ENCODE data around the gene HOOK2. TPM values are rescaled to one million over a fixed set of nuclear protein-coding genes. Genes with fewer than 3 reads are reported as not detected.
"Not testable (repeated sequence)": the region's sequence is repeated elsewhere in the genome, so short reads cannot be mapped to it uniquely, and the experiment has no call there.

Gene HOOK2
- total RNA-seq, 1 experiment from 2014 or later = 14.3 TPM

GRCh38 chr19:12817188-12817587, 41.8 kb upstream of the HOOK2 start:
- H3K36me3 ChIP-seq (ENCODE audit: control insufficient read depth, insufficient read depth, low read length); ATAC-seq; H3K4me1 ChIP-seq (ENCODE audit: control insufficient read depth, insufficient read depth, low read length); BruUV-seq (replicated peaks); intact Hi-C loops (cut with micrococcal nuclease; ENCODE audit: unreplicated experiment); in situ Hi-C loops (cut with HindIII; ENCODE audit: low pct_unique_long_range_greater_than_20kb, low sequenced_read_pairs); DNase-seq (ENCODE audit: low read depth, low spot score); POLR2A ChIA-PET; H3K27me3 ChIP-seq (ENCODE audit: control insufficient read depth, insufficient read depth, low read length); CTCF ChIA-PET; H3K4me3 ChIP-seq (ENCODE audit: low read depth in 2 of 2, low read length in 2 of 2); H3K27ac ChIP-seq (ENCODE audit: low read length); H3K9me3 ChIP-seq (ENCODE audit: control insufficient read depth, insufficient read depth, low read depth, low read length): not testable (repeated sequence)

GRCh38 chr19:12815088-12815487, 39.7 kb upstream of the HOOK2 start:
- intact Hi-C loops (cut with micrococcal nuclease; ENCODE audit: unreplicated experiment) = no loop called here
- H3K9me3 ChIP-seq (ENCODE audit: control insufficient read depth, insufficient read depth, low read depth, low read length) = no peaks in the 10 kb centered on the region
- TF ChIP-seq POLR2AphosphoS5 (IDR thresholded peaks at IDR 0.05; ENCODE audit: low read depth, low read length) (no peak), TCF7L2 (IDR thresholded peaks at IDR 0.05; ENCODE audit: low read depth, low read length) (no peak), REST (IDR thresholded peaks at IDR 0.05; ENCODE audit: insufficient read depth in 1 of 2, low read depth in 2 of 2, low read length in 1 of 2) (no peak), CTCF (IDR thresholded peaks at IDR 0.05) (no peak), SIN3A (IDR thresholded peaks at IDR 0.05; ENCODE audit: borderline replicate concordance, insufficient read depth, low read depth, low read length) (no peak)
- no peak overlapping the region for H3K4me3 ChIP-seq (ENCODE audit: low read depth in 2 of 2, low read length in 2 of 2)
- CTCF ChIA-PET = interaction anchor here (0.7 kb wide), 1 partner anchor 49 kb away, joined by 7 read pairs; no protein-coding TSS in a partner anchor
- no TSS peak for BruUV-seq (replicated peaks)
- DNase-seq (ENCODE audit: low read depth, low spot score) (no peak), ATAC-seq (no peak)
- H3K36me3 ChIP-seq (ENCODE audit: control insufficient read depth, insufficient read depth, low read length) = no peaks in the 10 kb centered on the region
- no peaks in the 10 kb centered on the region for H3K4me1 ChIP-seq (ENCODE audit: control insufficient read depth, insufficient read depth, low read length)
- in situ Hi-C loops (cut with HindIII; ENCODE audit: low pct_unique_long_range_greater_than_20kb, low sequenced_read_pairs) = no loop called here
- no peaks in the 10 kb centered on the region for H3K27me3 ChIP-seq (ENCODE audit: control insufficient read depth, insufficient read depth, low read length)
- H3K27ac ChIP-seq (ENCODE audit: low read length) = no peak overlapping the region
- POLR2A ChIA-PET = no interaction called here

- H3K4me1 ChIP-seq (ENCODE audit: control insufficient read depth, insufficient read depth, low read length) = peaks cover 8% of the 10 kb centered on the region
- no peaks in the 10 kb centered on the region for H3K27me3 ChIP-seq (ENCODE audit: control insufficient read depth, insufficient read depth, low read length)
- peaks cover under 1% of the 10 kb centered on the region; the same call in 1 of the 2 replicates for H3K36me3 ChIP-seq (ENCODE audit: control insufficient read depth, insufficient read depth, low read length)
- in situ Hi-C loops (cut with HindIII; ENCODE audit: low pct_unique_long_range_greater_than_20kb, low sequenced_read_pairs) = no loop called here
- no peaks in the 10 kb centered on the region for H3K9me3 ChIP-seq (ENCODE audit: control insufficient read depth, insufficient read depth, low read depth, low read length)
- H3K27ac ChIP-seq (ENCODE audit: low read length) = peak within 1 kb of the TSS; percentile 79
- DNase-seq (ENCODE audit: low read depth, low spot score) = no peak
- ChIA-PET POLR2A (interaction anchor here (0.5 to 0.9 kb wide), 3 partner anchors 40 to 75 kb away, joined by 3 to 8 read pairs (median 4); no protein-coding TSS in a partner anchor), CTCF (interaction anchor here (0.5 to 1.1 kb wide), 2 partner anchors 41 to 46 kb away, joined by 3 read pairs; no protein-coding TSS in a partner anchor)
- H3K4me3 ChIP-seq (ENCODE audit: low read depth in 2 of 2, low read length in 2 of 2) = peak within 1 kb of the TSS; percentile 75 to 80
- intact Hi-C loops (cut with micrococcal nuclease; ENCODE audit: unreplicated experiment) = no loop called here
- BruUV-seq (replicated peaks) = no TSS peak
- peak; percentile 98 for ATAC-seq
- TF ChIP-seq POLR2AphosphoS5 (IDR thresholded peaks at IDR 0.05; ENCODE audit: low read depth, low read length) (peak; percentile 73), CTCF (IDR thresholded peaks at IDR 0.05) (no peak)
These were observed 31.1 kb upstream of the HOOK2 start, which contains the start of gene RNASEH2A for GRCh38 chr19:12806242-12807081. Gene RNASEH2A, plus strand, starts transcription at chr19:12806584. Its CDS starts 90 bp downstream, at chr19:12806674.

Data from Panc1 (cell line).